GM21619 (cell line): ENCODE data around the gene CDH15.
"Not testable (repeated sequence)": the region's sequence is repeated elsewhere in the genome, so short reads cannot be mapped to it uniquely, and the experiment has no call there.

ENCODE experiments used
- ATAC-seq: cut with Tn5 transposase; IDR thresholded peaks from one replicate; pipeline ENCODE4 v1.9.1; 2021; ENCODE audit not compliant: unreplicated experiment

CDH15 gene

DNA sequence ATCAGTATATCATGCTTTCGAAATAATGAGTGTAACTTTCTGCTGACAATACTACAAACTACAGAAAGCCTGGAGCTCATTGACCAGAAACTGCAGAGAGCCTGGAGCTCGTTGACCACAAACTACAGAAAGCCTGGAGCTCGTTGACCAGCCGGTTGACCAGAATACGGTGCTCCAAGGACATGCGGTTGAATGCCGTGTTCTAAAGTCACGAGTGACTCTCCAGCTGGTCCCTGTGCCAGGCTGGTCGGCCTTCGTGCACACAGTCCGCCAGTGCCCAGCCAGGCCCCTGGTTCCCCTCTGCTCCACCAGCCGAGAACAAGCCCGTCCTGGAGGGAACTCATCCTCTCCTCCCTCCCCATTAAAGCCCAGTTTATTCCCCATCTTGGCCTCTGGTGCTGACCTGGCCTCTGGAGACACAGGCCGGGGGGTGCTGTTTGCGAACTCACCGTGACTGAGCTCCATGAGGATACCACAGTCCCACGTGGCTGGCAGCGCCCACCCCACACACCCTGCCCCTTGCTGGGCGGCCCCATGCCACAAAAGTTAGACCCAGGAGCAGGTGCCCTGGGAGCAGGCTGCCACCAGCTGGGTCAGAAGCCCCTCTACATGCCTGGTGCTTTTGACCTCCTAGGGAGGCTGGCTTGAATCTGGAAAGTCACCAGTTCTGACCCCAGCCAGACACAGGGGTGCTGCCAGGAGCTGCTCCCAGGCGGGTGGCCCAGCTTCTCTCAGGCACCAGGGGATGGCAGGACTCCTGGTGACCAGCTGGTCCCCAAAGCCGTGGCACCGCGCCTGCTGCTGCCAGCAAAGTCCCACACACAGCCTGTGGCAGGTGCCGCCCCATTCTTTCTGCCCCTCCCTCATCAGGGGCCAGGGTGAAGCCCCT lies 15.5 kb upstream of the CDH15 start:
- no peak for ATAC-seq

DNA sequence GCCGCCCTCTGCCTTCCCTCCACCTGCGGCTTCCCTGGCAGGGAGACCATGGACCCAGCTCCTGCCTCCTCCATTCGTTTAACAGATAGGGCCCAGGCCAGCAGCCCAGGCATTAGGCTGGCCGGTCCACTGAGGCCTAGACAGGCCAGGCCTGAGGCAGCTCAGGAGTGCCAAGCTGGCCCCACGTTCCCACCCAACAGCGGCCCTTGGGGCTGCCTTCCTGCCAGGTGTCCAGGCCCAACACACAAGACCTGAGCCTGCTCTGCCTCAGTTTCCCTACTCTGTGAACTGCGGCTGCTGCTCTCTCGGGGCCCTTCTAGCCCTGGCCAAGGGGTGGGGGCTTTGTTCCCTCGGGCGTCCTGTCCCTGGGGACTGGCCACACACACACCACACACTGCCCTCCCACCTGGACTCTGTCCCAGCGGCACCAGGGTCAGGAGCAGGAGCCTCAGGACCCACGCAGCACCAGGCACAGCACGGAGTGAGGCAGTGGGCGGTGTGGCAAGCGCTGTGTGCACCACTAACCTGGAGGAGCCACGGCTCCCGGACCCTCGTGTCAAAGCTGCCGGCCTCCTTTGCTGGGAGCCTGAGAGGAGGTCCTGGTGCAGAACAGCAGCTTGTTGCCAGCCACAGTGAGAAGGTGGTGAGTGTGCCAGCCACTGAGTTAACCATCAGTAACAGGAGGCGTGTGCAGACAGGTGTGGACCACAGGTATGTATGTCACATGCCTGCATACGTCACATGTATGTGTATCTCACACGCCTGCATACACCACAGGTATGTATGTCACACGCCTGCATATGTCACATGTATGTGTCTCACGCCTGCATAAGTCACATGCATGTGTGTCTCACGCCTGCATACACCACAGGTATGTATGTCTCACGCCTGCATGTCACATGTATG lies 14.6 kb upstream of the CDH15 start:
- no peak for ATAC-seq

DNA sequence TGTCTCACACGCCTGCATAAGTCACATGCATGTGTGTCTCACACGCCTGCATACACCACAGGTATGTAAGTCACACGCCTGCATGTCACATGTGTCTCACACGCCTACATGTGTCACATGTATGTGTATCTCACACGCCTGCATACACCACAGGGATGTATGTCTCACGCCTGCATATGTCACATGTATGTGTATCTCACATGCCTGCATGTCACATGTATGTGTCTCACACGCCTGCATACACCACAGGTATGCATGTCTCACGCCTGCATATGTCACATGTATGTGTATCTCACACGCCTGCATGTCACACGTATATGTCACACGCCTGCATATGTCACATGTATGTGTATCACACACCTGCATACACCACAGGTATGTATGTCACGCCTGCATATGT lies 13.8 kb upstream of the CDH15 start:
- ATAC-seq = no peak

DNA sequence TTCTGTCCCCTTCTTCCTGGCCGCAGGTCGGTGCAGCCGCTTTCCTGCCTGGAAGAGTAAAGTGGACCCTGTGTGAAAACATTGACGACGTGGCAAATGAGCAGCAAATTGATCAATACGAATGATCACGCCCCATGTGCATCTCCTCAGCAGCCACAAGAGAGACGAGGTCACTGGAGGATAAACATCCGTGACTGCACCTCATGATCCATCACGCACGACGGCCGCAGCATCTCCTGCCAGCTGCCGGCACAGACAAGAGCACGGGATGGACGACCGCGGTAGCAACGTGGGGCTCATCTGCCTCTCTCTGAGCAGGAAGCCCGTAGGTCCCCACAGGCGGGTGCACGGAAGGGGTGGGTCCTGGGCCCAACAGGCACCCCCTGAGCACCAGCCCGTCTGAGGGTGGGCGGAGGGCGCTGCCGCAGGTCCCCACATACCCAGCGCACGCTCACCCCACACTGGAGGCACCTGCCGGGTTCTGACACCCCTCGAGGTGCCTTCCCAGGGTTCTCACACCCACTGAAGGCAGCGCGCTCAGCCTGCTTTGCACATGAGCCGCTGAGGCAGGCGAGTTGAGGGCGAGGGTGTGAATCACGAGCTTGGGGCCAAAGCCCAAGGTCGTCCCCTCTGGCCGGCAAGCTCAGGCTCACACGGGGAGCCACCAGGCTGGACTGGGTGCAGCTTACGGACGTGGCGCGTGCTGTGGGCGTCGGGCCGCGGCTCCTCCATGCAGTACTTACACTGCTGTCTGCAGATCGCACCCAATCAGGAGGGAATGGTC lies 12.3 kb upstream of the CDH15 start:
- ATAC-seq = no peak

DNA sequence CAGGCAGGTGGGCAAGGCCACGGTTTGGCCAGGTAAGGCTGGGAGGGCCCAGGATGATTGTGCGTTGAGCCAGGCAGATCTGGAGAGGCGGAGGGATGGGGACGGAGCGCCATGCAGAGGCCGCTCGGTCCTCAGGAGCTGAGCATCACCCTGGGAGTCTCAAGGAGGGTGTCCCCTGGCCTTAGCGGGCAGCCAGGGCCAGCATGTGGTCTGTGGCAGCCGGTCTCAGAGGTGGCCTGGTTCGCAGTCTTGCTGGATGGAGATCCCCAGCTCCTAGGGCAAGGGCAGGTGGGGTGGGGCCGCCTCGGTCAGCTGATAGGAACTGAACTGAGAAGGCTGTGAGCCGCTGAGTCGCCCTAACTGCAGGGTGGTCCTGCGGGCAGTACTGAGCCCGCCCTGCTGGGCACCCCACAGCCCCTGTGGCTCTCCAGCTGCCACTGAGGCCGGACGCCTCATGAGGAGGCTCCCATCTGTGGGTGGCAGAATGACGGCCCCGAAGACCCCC lies 11.6 kb upstream of the CDH15 start:
- ATAC-seq = no peak

DNA sequence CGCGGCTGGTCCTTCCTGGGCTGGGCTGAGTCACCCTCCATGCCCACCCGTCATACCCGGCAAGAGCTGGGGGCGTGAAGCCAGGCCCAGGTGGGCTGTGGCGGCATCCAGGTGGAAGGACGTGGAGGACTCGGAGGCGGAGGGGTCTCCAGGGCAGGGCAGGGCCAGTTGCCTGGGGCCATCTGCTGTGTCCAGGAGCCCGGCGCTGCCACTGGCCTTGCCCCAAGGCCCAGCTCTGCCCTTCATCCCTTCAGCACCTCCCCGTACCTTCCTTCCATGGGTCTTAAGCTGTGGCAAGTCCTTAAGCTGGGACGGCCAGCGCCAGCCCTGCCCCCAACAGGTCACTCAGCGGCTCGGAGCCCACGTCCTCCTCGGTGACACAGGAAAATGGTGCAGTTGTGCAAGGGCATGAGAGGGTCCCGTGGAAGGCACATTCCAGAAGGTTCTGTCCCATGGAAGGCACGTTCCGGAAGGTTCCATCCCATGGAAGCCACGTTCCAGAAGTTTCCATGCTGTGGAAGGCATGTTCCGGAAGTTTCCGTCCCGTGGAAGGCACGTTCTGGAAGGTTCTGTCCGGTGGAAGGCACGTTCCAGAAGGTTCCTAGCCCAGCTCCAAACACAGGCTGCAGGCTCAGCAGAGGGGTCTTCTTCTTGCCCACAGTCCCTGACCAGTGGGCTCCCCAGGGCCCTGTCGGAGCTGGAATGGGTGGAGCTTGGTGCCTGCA lies 10.4 kb upstream of the CDH15 start:
- no peak for ATAC-seq

DNA sequence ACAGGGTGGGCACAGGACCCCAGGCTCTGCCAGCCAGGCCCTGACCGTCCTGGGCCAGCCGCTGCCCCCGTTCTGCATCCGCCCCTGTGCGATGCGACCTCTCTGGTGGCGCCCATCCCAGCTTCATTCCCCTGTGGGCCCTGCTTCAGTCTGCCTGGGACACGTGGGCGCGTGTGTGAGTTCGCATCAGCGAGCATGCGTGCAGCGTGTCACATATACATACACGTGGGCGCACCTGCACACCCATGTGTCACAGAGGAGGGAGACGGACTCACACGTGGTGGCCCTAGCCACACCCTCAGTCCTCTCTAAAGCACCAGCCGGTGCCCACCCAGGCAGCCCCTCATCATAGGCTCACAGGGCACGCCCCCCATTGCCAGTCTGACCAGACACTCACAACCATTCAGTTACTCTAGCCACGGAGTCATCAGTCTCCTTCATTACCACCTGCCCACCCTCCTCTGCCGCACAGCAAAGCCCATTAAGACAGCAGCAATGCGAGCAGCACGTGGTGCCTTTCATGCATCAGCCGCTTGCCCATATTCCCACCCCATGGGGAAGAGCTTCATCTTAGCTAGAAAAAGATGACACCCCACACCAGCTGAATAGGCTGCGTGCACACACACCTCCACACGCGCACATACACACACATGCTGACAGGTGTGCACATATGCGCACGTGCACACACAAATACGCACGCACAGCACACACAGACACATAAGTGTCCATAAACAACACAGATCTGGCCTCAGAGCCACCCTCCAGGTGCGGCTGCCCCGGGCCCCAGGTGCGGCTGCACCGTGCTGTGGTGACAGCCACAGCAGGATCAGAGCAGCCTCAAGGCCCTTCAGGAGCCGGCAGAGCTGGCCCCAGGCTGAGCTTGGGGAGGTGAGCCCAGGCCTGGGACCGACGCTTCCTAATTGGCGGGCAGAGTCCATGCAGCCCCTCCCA lies 9.5 kb upstream of the CDH15 start:
- ATAC-seq = no peak

DNA sequence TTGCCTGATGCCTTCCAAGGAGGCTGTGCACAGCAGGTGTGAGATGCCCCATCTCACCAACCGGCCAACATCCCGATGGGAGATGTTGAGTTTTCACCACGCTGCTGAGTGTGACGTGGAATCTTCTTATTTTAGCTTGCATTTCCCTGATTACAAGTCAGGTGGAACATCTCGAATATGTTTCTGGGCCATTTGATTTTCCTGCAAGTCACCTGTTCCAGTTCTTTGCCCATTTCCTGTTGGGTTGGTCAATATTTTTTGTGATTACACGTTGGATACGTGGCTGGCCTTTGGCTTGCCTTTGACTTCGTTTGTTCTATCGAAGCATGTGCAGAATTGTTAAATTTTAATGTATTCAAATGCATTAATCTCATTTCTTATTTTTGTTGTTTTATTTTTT lies 8.3 kb upstream of the CDH15 start:
- ATAC-seq = no peak

DNA sequence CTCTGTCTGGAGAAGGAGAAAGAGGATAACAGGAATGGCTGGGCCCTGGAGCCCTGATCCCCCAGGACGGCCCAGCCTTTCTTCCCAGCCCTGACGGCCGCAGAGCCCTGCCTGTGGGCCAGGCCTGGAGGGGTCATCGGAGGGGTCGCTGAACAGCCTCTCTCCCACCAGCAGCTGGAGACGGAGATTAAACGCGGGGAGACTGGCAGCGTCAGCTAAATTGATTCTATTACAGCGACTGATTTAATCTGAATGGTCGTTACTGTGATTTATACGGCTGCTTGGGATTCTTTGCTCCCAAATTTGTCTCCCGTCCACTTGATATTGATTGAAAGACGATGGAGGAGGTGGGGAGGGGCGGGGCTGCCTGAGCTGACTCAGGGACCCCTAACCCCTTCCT lies 7.1 kb upstream of the CDH15 start:
- no peak for ATAC-seq

DNA sequence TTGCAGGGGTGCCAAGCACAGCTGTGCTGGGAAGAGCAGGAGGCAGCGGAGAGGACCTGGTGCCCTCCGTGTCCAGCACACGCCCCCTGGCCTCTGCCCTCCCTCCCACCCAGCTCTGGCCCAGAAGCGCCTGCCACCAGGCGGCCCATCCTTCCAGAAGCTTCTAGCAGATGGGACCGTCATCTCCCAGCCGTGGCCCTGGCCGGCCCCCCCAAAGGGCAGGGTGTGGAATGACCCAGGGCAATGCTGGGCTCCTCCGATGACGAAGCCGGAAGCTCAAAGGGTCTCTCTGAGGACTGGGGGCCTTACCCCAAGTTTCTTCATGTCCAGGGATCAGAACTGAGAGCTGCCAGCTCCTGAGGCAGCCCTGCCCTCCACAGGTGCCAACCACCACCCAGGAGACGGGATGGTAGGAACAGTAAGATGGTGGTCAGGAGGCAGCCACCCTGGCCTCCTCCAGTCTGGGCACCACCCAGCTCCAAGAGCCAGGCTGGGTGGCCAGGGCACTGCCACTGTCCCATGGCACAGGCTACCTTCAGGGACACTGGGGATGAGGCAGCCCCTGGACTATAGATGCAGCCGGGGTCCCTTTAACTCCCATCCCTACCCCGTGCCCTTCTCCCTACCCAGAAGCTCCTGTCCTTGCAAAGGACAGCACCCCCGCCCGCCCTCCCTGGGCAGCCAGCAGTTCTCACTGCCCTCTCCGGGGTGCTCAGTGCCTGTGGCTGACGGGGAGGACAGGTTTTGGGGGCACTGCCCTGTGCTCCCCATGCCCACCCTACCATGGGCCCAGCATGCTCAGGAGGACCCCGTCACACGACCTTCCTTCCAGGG lies 6.5 kb upstream of the CDH15 start:
- ATAC-seq = no peak

DNA sequence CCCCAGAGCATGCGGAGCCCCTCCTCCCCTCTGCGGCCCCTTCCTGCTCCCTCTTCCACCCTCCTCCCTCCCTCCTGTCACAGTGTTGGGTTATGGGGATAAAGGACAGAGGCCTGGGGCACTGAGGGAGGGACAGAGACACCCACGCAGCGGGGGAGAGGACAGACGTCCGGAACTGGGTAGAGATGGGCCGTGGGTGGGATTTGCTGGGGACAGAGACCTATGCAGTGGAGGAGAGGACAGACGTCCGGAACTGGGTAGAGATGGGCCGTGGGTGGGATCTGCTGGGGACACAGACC lies 5.9 kb upstream of the CDH15 start:
- not testable (repeated sequence) for ATAC-seq

DNA sequence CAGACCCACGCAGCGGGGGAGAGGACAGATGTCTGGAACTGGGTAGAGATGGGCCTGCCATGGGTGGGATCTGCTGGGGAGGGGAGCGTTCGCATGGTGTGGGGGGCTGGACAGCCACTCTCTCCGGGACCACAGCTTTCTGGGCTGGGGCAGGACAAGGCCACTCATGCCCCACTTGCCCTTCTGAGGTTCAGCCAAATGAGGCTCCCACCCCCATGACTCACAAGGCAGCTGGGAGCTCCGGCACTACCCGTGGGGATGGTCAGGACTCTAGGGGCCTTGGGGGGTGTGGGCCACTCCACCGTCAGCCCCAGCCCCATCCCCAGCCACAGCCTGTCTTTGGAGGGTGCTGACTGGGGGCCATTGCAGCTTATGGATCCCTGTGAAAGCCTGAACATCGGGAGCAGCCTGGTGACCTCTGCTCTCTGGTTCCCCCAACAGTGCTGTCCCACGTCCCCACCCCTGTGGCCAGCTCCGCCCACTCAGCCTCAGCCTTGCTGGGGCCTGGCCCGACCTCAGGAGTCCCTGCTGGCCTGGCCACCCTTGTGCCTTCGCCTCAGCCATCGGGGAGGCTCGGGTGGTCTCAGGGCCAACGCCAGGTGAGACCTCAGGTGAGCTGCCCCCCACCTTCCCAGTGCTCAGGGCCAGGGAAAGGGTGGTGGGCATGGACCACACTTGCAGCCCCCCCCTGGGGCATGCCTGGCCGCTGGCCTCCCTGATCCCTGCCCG lies 4.7 kb upstream of the CDH15 start:
- ATAC-seq = no peak

DNA sequence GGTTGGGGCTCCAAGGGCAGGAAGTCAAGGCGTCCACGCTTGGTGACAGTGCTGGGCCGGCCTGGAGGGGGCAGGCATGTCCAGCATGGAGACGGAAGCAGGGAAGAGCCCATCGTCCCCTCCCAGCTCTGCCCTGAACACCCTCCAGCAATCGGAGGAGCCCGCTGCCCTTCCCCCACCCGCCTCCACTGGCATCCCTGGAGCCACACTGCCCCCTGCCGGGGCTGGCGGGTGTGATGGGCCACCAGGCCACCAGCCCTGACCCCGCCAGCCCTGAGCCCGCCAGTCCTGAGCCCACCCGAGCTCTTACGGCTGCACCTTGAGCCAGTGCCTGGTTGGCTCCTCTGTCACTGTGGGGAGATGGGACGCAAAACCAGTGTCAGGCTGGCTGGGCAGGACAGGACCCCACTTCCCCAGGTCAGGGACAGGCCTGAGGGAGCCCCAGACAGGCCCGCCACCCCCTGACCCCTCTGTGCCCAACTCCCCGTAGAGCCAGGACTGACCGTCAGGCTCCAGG lies 4.1 kb upstream of the CDH15 start:
- no peak for ATAC-seq

DNA sequence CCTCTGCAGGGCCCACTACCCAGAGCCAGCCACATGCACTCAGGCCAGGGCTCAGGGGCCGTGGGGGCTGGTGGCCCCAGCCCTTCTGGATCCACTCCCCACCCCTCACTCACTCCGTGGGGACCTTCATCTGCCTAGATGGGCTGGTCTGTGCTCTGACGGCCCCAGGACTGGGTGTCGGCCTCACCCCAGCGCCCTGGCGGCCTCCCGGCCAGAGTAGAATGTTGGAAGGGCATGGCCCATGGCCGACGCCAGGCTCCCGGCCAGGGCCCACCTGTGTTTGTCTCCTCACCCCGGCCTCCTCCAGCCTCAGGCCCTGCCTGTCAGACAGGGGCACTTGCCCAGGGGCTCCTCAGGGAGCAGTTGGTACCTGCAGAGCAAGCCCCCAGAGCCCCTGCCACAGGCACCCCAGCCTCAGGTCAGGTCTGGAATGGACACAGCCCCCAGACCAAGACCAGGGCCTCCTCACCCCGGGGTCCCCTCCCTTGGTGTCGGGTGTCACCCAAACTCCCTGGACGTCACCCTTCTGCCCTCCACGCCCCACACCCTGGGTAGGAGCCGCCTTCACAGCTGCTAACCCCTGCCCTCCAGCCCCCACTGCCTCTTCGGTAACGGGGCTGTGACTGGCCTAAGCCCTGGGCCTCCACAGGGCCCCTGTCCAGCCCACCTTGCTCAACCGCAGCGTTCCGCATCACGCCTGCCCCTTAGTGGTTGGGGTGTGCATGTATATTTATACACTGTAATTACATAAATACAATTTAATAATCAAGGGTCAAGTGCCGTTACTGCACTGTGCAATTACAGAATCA lies 3.0 kb upstream of the CDH15 start:
- ATAC-seq = no peak

DNA sequence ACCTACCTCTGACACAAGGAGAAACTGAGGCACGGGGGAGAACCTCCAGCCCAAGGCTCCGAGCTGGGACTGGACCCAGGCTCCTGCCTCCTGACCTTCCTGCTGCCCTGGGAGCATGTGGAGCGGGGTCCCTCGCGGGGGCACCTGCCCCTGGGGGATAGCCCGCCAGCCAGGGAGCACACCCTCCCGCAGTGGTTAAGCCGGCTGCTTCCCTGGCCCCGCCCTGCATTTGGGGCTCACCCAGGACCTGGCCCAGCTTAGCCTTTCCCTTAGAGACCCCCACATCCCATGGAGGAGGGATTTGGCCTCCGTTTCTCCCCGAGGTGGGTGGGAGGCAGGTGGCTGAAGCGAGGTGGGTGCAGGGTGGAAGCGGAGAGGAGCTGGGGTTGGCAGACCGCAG lies 1.8 kb upstream of the CDH15 start:
- no peak for ATAC-seq

DNA sequence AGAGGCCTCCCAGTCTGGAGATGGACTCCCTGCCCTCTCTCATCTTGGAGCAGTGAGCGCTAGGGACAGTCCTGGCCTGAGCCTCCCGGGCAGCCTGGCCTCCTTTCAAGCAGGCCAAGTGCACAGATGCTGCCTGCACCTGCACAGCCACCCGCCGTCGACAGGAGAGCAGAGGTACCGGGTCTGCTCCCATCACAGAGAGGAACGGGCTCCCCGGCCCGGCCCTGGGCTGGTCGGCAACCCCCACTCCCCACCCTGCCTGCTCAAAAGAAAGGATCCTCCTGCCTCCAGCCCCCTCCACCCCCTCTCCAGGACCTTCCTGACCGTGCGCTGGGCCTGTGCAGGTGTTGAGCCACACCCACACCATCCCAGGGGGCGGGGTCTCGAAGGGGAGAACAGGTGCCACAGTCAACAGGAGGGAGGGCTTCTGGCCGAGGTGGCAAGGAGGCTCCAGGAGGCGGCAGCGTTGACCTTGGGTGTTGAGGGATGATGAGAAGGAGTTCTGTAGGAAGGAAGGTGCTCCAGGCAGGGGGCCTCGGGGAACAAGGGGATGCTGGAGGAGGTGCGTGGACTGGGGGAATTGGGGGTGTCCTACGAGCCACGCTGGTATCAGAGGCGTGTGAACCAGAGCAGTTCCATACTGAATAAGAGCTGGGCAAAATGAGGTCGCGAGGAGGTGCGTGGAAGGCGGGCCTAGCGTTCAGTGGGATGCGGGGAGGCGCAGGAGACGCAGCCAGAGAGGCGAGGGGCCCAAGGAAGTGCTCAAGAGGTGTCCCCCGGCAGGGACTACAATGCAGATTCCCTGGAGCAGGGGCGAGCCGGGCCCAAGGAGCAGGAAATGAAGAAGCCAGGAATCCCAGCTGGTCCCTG lies 967 bp upstream of the CDH15 start:
- ATAC-seq = no peak
